Tibial artery (tissue), 4 donors: Measurements from ENCODE around the gene DNAJC28.
"Not testable (repeated sequence)": the region's sequence is repeated elsewhere in the genome, so short reads cannot be mapped to it uniquely, and the experiment has no call there.

Experiments
- DNase-seq, 2 donors: peaks; one replicate each; pipeline ENCODE4 v3.0.0-alpha.2; 2019
- H3K27ac ChIP-seq, 2 donors: fragments of 200-600 bp; sonication (generic) in 1 of 2; 1 replicate in 1 of 2; 2 replicates in 1 of 2; pipeline ENCODE4 v1.5.1; 2018 to 2019; ENCODE audit warnings: mild to moderate bottlenecking in 1 of 2
- H3K27me3 ChIP-seq, 2 donors: fragments of 200-600 bp; sonication (generic) in 1 of 2; one replicate each; pipeline versions ENCODE4 v1.5.1 to v1.6.0; 2016 to 2019
- H3K36me3 ChIP-seq, 3 donors: fragments of 200-600 bp; sonication (generic) in 2 of 3; one replicate each; pipeline ENCODE4 v1.5.1; 2016 to 2019; ENCODE audit warnings: mild to moderate bottlenecking in 2 of 3
- H3K4me1 ChIP-seq, 4 donors: fragments of 200-600 bp; sonication (generic) in 2 of 4; 1 replicate in 3 of 4; 2 replicates in 1 of 4; pipeline ENCODE4 v1.5.1; 2016 to 2019
- H3K4me3 ChIP-seq, 2 donors: fragments of 200-600 bp; sonication (generic) in 1 of 2; 1 replicate in 1 of 2; 2 replicates in 1 of 2; pipeline ENCODE4 v1.5.1; 2018 to 2019; ENCODE audit warnings: mild to moderate bottlenecking in 2 of 2
- H3K9me3 ChIP-seq, 3 donors: fragments of 200-600 bp; sonication (generic) in 1 of 3; one replicate each; pipeline ENCODE4 v1.5.1; 2016 to 2019
- intact Hi-C: fragments of 100-400 bp; cut with DNase I; formaldehyde crosslinking; loops from one replicate; pipeline ENCODE4 v1.15.0; 2023; ENCODE audit warnings: low total_unique reads
- TF ChIP-seq, protein P1 (sequence below), 2 experiments: fragments of 200-600 bp in 1 of 2; fragments of 450-650 bp in 1 of 2; IDR thresholded peaks; one replicate each; pipeline ENCODE4 v1.5.1; 2017 to 2019; ENCODE audit warnings: antibody characterized with exemption in 2 of 2, mild to moderate bottlenecking in 1 of 2, moderate library complexity in 1 of 2

DNAJC28 gene

DNA sequence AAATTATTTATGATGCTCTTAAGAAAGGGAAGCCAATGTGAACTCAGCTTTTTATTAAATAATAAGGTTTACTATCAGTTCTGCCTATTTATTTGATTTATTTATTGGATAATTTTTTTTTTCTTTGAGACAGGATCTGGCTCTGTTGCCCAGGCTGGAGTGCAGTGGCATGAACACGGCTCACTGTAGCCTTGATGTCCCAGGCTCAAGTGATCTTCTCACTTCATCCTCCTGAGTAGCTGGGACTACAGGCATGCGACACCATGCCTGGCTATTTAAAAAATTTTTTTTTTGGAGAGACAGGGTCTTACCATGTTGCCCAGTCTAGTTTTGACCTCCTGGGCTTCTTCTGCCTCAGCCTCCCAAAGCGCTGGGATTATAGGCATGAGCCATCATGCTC is 21.0 kb upstream of the DNAJC28 start:
- H3K27ac ChIP-seq: no peak overlapping the region
- no peaks in the 10 kb centered on the region for H3K9me3 ChIP-seq
- no peak for DNase-seq
- peaks cover 56 to 95% (median 81%) of the 10 kb centered on the region in 3 donors for H3K36me3 ChIP-seq
- no peaks in the 10 kb centered on the region for H3K27me3 ChIP-seq
- TF ChIP-seq, protein P1, sequence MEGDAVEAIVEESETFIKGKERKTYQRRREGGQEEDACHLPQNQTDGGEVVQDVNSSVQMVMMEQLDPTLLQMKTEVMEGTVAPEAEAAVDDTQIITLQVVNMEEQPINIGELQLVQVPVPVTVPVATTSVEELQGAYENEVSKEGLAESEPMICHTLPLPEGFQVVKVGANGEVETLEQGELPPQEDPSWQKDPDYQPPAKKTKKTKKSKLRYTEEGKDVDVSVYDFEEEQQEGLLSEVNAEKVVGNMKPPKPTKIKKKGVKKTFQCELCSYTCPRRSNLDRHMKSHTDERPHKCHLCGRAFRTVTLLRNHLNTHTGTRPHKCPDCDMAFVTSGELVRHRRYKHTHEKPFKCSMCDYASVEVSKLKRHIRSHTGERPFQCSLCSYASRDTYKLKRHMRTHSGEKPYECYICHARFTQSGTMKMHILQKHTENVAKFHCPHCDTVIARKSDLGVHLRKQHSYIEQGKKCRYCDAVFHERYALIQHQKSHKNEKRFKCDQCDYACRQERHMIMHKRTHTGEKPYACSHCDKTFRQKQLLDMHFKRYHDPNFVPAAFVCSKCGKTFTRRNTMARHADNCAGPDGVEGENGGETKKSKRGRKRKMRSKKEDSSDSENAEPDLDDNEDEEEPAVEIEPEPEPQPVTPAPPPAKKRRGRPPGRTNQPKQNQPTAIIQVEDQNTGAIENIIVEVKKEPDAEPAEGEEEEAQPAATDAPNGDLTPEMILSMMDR (IDR thresholded peaks at IDR 0.05): no peak
- intact Hi-C loops: no loop called here
- no peaks in the 10 kb centered on the region for H3K4me1 ChIP-seq
- no peak overlapping the region for H3K4me3 ChIP-seq

DNA sequence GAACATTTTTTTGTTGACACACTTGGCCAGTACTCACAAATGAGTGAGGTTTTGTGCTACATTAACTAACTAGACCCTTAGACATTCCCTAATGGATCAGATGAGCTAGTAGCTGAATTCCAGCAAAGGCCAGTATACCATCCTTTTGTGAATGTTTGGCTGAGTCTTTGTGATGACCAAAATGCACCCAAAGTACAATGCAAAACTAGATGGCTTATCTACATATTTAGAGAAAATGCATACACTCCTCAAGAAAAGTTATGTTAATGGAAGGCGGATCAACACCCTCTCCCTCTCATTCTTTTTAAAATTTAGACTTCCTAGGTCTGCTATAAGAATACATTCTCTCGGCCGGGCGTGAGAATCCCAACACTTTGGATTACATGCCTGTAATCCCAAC is 20.1 kb upstream of the DNAJC28 start:
- H3K4me3 ChIP-seq: no peak overlapping the region
- TF ChIP-seq, protein P1 (IDR thresholded peaks at IDR 0.05): no peak
- intact Hi-C loops: no loop called here
- H3K27me3 ChIP-seq: no peaks in the 10 kb centered on the region
- H3K9me3 ChIP-seq: no peaks in the 10 kb centered on the region
- DNase-seq: no peak
- peaks cover 48 to 94% (median 77%) of the 10 kb centered on the region in 3 donors for H3K36me3 ChIP-seq
- H3K4me1 ChIP-seq: no peaks in the 10 kb centered on the region
- no peak overlapping the region for H3K27ac ChIP-seq

- Histone ChIP-seq H3K9me3 (no peaks in the 10 kb centered on the region), H3K4me3 (no peak overlapping the region), H3K27me3 (no peaks in the 10 kb centered on the region), H3K27ac (no peak overlapping the region), H3K36me3 (peaks cover 40 to 90% (median 73%) of the 10 kb centered on the region in 3 donors), H3K4me1 (no peaks in the 10 kb centered on the region)
- intact Hi-C loops: no loop called here
- no peak for DNase-seq
- TF ChIP-seq, protein P1 (IDR thresholded peaks at IDR 0.05): no peak
Observed at GRCh38 chr21:33510826-33511225, 19.3 kb upstream of the DNAJC28 start.

- H3K27me3 ChIP-seq, H3K27ac ChIP-seq, intact Hi-C loops, H3K4me3 ChIP-seq, H3K9me3 ChIP-seq, DNase-seq, H3K4me1 ChIP-seq: not testable (repeated sequence)
- peaks cover 28 to 83% (median 51%) of the 10 kb centered on the region in 3 donors for H3K36me3 ChIP-seq
Observed at GRCh38 chr21:33507003-33507402, 15.5 kb upstream of the DNAJC28 start.

- Histone ChIP-seq H3K9me3 (no peaks in the 10 kb centered on the region), H3K27ac (no peak overlapping the region), H3K4me3 (no peak overlapping the region), H3K36me3 (peaks cover 23 to 72% (median 39%) of the 10 kb centered on the region in 3 donors), H3K4me1 (no peaks in the 10 kb centered on the region), H3K27me3 (no peaks in the 10 kb centered on the region)
- intact Hi-C loops: no loop called here
- TF ChIP-seq, protein P1 (IDR thresholded peaks at IDR 0.05): no peak
- DNase-seq: no peak
Observed at GRCh38 chr21:33505833-33506232, 14.3 kb upstream of the DNAJC28 start.

- TF ChIP-seq, protein P1 (IDR thresholded peaks at IDR 0.05): no peak
- Histone ChIP-seq H3K36me3 (no peaks in the 10 kb centered on the region), H3K9me3 (no peaks in the 10 kb centered on the region), H3K4me1 (peaks cover 0 to 6% (median 2%) of the 10 kb centered on the region in 4 donors), H3K27ac (no peak overlapping the region), H3K4me3 (no peak overlapping the region), H3K27me3 (no peaks in the 10 kb centered on the region)
- DNase-seq: no peak
- intact Hi-C loops: no loop called here
Observed at GRCh38 chr21:33496345-33496744, 4.8 kb upstream of the DNAJC28 start.
